Suprapubic skin (tissue), 3 donors: ENCODE data around the gene NHSL2.

ENCODE experiments used
- POLR2AphosphoS5 ChIP-seq, 3 donors: sonication (generic); formaldehyde crosslinking; IDR thresholded peaks; one replicate each; pipeline ENCODE4 v1.6.1; 2017; ENCODE audit warnings: antibody characterized with exemption in 3 of 3
- TF ChIP-seq, protein P1 (sequence below), 2 donors: fragments of 200-600 bp in 1 of 2; fragments of 450-650 bp in 1 of 2; sonication (generic) in 1 of 2; IDR thresholded peaks; one replicate each; pipeline ENCODE4 v1.5.1; 2016 to 2019; ENCODE audit warnings: antibody characterized with exemption in 2 of 2, mild to moderate bottlenecking in 1 of 2, moderate library complexity in 1 of 2

- TF ChIP-seq POLR2AphosphoS5 (IDR thresholded peaks at IDR 0.05) = no peak
- TF ChIP-seq, protein P1, sequence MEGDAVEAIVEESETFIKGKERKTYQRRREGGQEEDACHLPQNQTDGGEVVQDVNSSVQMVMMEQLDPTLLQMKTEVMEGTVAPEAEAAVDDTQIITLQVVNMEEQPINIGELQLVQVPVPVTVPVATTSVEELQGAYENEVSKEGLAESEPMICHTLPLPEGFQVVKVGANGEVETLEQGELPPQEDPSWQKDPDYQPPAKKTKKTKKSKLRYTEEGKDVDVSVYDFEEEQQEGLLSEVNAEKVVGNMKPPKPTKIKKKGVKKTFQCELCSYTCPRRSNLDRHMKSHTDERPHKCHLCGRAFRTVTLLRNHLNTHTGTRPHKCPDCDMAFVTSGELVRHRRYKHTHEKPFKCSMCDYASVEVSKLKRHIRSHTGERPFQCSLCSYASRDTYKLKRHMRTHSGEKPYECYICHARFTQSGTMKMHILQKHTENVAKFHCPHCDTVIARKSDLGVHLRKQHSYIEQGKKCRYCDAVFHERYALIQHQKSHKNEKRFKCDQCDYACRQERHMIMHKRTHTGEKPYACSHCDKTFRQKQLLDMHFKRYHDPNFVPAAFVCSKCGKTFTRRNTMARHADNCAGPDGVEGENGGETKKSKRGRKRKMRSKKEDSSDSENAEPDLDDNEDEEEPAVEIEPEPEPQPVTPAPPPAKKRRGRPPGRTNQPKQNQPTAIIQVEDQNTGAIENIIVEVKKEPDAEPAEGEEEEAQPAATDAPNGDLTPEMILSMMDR (IDR thresholded peaks at IDR 0.05) = no peak
Measured at GRCh38 chrX:72023071-72023470, 112.4 kb downstream of the NHSL2 start.
